Small intestine (tissue), 7 donors: ENCODE data around the gene SWSAP1. TPM values are rescaled to one million over a fixed set of nuclear protein-coding genes. Genes with fewer than 3 reads are reported as not detected.

Experiments
- DNase-seq, 2 donors: peaks; one replicate each; pipeline versions ENCODE4 v3.0.0 to v3.0.0-alpha.2; 2013
- FAIRE-seq: peaks from 2 replicates; lab custom pipeline; 2012; peaks lifted over from hg19 to GRCh38; lab: Jason Lieb, UNC
- H3K27ac ChIP-seq, 3 donors: one replicate each; pipeline ENCODE4 v1.5.1; 2013; ENCODE audit warnings: low read length in 2 of 3, mild to moderate bottlenecking in 2 of 3, control low read depth in 1 of 3, inconsistent platforms in 1 of 3, low read depth in 1 of 3, moderate library complexity in 1 of 3
- H3K27me3 ChIP-seq, 3 donors: one replicate each; pipeline ENCODE4 v1.6.1; 2013; ENCODE audit warnings: low read length in 3 of 3, inconsistent platforms in 1 of 3; ENCODE audit not compliant: control insufficient read depth in 3 of 3, insufficient read depth in 3 of 3
- H3K36me3 ChIP-seq, 3 donors: one replicate each; pipeline ENCODE4 v1.6.1; 2013; ENCODE audit warnings: low read length in 3 of 3, inconsistent platforms in 1 of 3, low read depth in 1 of 3, mild to moderate bottlenecking in 1 of 3, moderate library complexity in 1 of 3; ENCODE audit not compliant: control insufficient read depth in 3 of 3, insufficient read depth in 2 of 3
- H3K4me1 ChIP-seq, 3 donors: one replicate each; pipeline ENCODE4 v1.6.1; 2013; ENCODE audit warnings: low read length in 2 of 3, inconsistent platforms in 1 of 3, low read depth in 1 of 3, mild to moderate bottlenecking in 1 of 3, moderate library complexity in 1 of 3; ENCODE audit not compliant: control insufficient read depth in 3 of 3, insufficient read depth in 2 of 3
- H3K4me3 ChIP-seq, 3 donors: one replicate each; pipeline ENCODE4 v1.5.1; 2013; ENCODE audit warnings: low read length in 3 of 3, control low read depth in 1 of 3, inconsistent platforms in 1 of 3, low read depth in 1 of 3, mild to moderate bottlenecking in 1 of 3, moderate library complexity in 1 of 3
- H3K9me3 ChIP-seq, 2 donors: one replicate each; pipeline ENCODE4 v1.6.1; 2013; ENCODE audit warnings: low read depth in 1 of 2, low read length in 1 of 2; ENCODE audit not compliant: control insufficient read depth in 2 of 2, insufficient read depth in 1 of 2
- WGBS, 3 donors: extraction: QIAGEN DNeasy Blood & Tissue Kit; methylation state at CpG; one replicate each; pipeline ENCODE4 v1.1.7; 2013; 5-methylcytosine and 5-hydroxymethylcytosine counted together
- polyA plus RNA-seq, 4 donors: library from polyadenylated mRNA; stranded (reverse) in 3 of 4; unstranded in 1 of 4; fragments of 200-250 nt in 3 of 4; fragments of 120-200 nt in 1 of 4; gene quantifications; one replicate each; pipeline versions ENCODE4 v1.2.1 to v1.2.3, GENCODE V29; 2013
- donor health status: healthy with polysubstance abuse.
- donor health status: control.
- donor health status: control.
- donor health status: Bipolar disorder and iron deficiency.
- donor health status: healthy.

Gene SWSAP1
- polyA plus RNA-seq, 4 donors, result 3.0 to 4.0 (median 3.2) TPM

GRCh38 chr19:11356676-11357550 lies 17.6 kb upstream of the SWSAP1 start:
- Histone ChIP-seq H3K27me3 (peaks cover 0 to 19% (median 0%) of the 10 kb centered on the region in 3 donors), H3K4me3 (no peak overlapping the region), H3K4me1 (peaks cover 0 to 17% (median 0%) of the 10 kb centered on the region in 3 donors), H3K36me3 (peaks cover 0 to 18% (median 0%) of the 10 kb centered on the region in 3 donors), H3K27ac (no peak overlapping the region), H3K9me3 (no peaks in the 10 kb centered on the region)
- FAIRE-seq (no peak), DNase-seq (no peak)
- WGBS, 3 donors, result 72 to 77% (median 76%) methylated on average over 10 to 11 of the region's 11 CpGs

- Histone ChIP-seq H3K9me3 (no peaks in the 10 kb centered on the region), H3K4me3 (no peak overlapping the region), H3K27ac (no peak overlapping the region), H3K36me3 (peaks cover 0 to 30% (median 0%) of the 10 kb centered on the region in 3 donors), H3K27me3 (peaks cover 0 to 19% (median 0%) of the 10 kb centered on the region in 3 donors), H3K4me1 (peaks cover 0 to 26% (median 0%) of the 10 kb centered on the region in 3 donors)
- FAIRE-seq (no peak), DNase-seq (no peak)
- WGBS, 3 donors, result 78 to 85% (median 85%) methylated on average over 11 of the region's 11 CpGs
Measured at GRCh38 chr19:11359421-11359820, 15.0 kb upstream of the SWSAP1 start.

- Histone ChIP-seq H3K9me3 (no peaks in the 10 kb centered on the region), H3K27me3 (peaks cover 0 to 13% (median 0%) of the 10 kb centered on the region in 3 donors), H3K4me1 (peaks cover 0 to 21% (median 0%) of the 10 kb centered on the region in 3 donors), H3K27ac (peak overlapping the region in 1 of 3 donors; percentile 75), H3K4me3 (peak overlapping the region in 1 of 3 donors; percentile 37), H3K36me3 (peaks cover 0 to 48% (median 0%) of the 10 kb centered on the region in 3 donors)
- WGBS, 3 donors, result 20 to 54% (median 33%) methylated on average over 38 to 43 of the region's 43 CpGs
- FAIRE-seq (no peak), DNase-seq (peak; percentile 87 to 92)
Measured at GRCh38 chr19:11361037-11361770, 13.3 kb upstream of the SWSAP1 start.

GRCh38 chr19:11361771-11362731 lies 12.4 kb upstream of the SWSAP1 start:
- peak overlapping the region in 1 of 3 donors; percentile 37 for H3K4me3 ChIP-seq
- no peak for FAIRE-seq

GRCh38 chr19:11363881-11364280 lies 10.6 kb upstream of the SWSAP1 start:
- Histone ChIP-seq H3K4me1 (peaks cover 0 to 21% (median 0%) of the 10 kb centered on the region in 3 donors), H3K4me3 (no peak overlapping the region), H3K36me3 (peaks cover 0 to 56% (median 4%) of the 10 kb centered on the region in 3 donors), H3K9me3 (no peaks in the 10 kb centered on the region), H3K27ac (no peak overlapping the region), H3K27me3 (peaks cover 0 to 6% (median 0%) of the 10 kb centered on the region in 3 donors)
- FAIRE-seq (no peak), DNase-seq (no peak)
- 90 to 95% (median 93%) methylated on average over 9 to 10 of the region's 10 CpGs for WGBS, 3 donors

More at GRCh38 chr19:11361771-11362731, 12.4 kb upstream of the SWSAP1 start:
- H3K27me3 ChIP-seq, result peaks cover 0 to 13% (median 0%) of the 10 kb centered on the region in 3 donors
- no peaks in the 10 kb centered on the region for H3K9me3 ChIP-seq
- DNase-seq, result peak; percentile 15 to 80
- WGBS, 3 donors, result 67 to 81% (median 71%) methylated on average over 35 of the region's 35 CpGs
- peaks cover 0 to 21% (median 0%) of the 10 kb centered on the region in 3 donors for H3K4me1 ChIP-seq
- H3K36me3 ChIP-seq, result peaks cover 0 to 48% (median 0%) of the 10 kb centered on the region in 3 donors
- peak overlapping the region in 1 of 3 donors; percentile 75 for H3K27ac ChIP-seq

- 90 to 92% (median 90%) methylated on average over 24 to 28 of the region's 28 CpGs for WGBS, 3 donors
- H3K36me3 ChIP-seq, result peaks cover 0 to 59% (median 4%) of the 10 kb centered on the region in 3 donors
- H3K4me1 ChIP-seq, result peaks cover 0 to 21% (median 0%) of the 10 kb centered on the region in 3 donors
Measured at GRCh38 chr19:11364296-11364904, 10.1 kb upstream of the SWSAP1 start.

GRCh38 chr19:11364935-11365334 lies 9.5 kb upstream of the SWSAP1 start:
- no peak for DNase-seq
- no peak for FAIRE-seq
- Histone ChIP-seq H3K4me1 (peaks cover 0 to 21% (median 0%) of the 10 kb centered on the region in 3 donors), H3K27me3 (peaks cover 0 to 6% (median 0%) of the 10 kb centered on the region in 3 donors), H3K4me3 (no peak overlapping the region), H3K9me3 (no peaks in the 10 kb centered on the region), H3K27ac (no peak overlapping the region), H3K36me3 (peaks cover 0 to 58% (median 4%) of the 10 kb centered on the region in 3 donors)
- WGBS, 3 donors, result 74 to 87% (median 84%) methylated on average over 5 of the region's 5 CpGs

More at GRCh38 chr19:11364296-11364904, 10.1 kb upstream of the SWSAP1 start:
- no peak for FAIRE-seq
- Histone ChIP-seq H3K9me3 (no peaks in the 10 kb centered on the region), H3K4me3 (no peak overlapping the region), H3K27me3 (peaks cover 0 to 6% (median 0%) of the 10 kb centered on the region in 3 donors), H3K27ac (no peak overlapping the region)
- no peak for DNase-seq
